ENCODE data around the gene CUL4A.
"Not testable (repeated sequence)": the region's sequence is repeated elsewhere in the genome, so short reads cannot be mapped to it uniquely, and the experiment has no call there.

CUL4A gene

DNA sequence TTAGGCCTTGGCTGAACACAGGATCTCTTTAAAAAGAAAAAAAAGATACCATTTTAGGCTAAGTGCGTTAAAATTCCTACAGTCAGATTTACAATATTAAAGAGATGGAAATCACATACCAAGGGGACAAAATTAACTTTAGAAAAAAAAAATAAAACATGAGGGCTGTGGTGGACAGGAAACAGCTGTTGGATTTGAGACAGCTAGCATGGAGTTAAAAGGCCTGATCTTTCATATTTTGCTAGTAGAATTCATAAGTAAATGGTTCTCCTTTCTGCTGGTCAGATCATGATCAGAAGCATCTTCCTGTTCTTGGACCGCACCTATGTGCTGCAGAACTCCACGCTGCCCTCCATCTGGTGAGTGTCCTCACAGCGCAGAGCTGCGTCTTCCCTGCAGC, 19.7 kb downstream of the CUL4A start:
- no peak overlapping the region for H3K27ac Mint-ChIP-seq
- peaks cover 48% of the 10 kb centered on the region for H3K36me3 Mint-ChIP-seq

DNA sequence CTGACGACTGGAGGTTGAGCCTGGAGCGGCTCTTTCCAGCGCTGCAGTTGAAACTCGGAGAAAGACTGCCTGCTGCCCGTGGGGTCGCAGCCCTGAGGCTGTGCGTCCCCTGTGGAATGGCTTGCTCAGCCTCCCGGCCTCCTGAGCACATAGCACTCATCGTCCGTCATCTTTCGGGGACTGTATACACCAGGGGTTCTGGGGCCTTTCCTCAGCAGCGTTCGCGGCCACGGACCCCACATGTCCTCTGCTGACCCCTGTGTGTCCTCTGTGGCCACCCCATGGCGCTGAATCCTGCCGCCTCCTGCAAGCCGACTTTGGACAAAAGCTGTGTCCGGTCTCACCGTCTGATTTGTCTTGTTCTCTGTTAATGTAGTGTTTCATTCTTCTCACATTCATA, 20.4 kb downstream of the CUL4A start:
- H3K27ac Mint-ChIP-seq: no peak overlapping the region
- DNase-seq: no peak
- H3K27me3 Mint-ChIP-seq: no peaks in the 10 kb centered on the region
- H3K36me3 Mint-ChIP-seq: peaks cover 42% of the 10 kb centered on the region
- H3K4me1 Mint-ChIP-seq: no peaks in the 10 kb centered on the region
- CTCF ChIA-PET: no interaction called here
- H3K4me3 Mint-ChIP-seq: no peak overlapping the region
- no peaks in the 10 kb centered on the region for H3K9me3 Mint-ChIP-seq

More for the DNA sequence above, 19.7 kb downstream of the CUL4A start:
- H3K4me3 Mint-ChIP-seq: no peak overlapping the region
- no peak for DNase-seq
- no peaks in the 10 kb centered on the region for H3K4me1 Mint-ChIP-seq
- H3K27me3 Mint-ChIP-seq: no peaks in the 10 kb centered on the region
- CTCF ChIA-PET: no interaction called here
- H3K9me3 Mint-ChIP-seq: no peaks in the 10 kb centered on the region

DNA sequence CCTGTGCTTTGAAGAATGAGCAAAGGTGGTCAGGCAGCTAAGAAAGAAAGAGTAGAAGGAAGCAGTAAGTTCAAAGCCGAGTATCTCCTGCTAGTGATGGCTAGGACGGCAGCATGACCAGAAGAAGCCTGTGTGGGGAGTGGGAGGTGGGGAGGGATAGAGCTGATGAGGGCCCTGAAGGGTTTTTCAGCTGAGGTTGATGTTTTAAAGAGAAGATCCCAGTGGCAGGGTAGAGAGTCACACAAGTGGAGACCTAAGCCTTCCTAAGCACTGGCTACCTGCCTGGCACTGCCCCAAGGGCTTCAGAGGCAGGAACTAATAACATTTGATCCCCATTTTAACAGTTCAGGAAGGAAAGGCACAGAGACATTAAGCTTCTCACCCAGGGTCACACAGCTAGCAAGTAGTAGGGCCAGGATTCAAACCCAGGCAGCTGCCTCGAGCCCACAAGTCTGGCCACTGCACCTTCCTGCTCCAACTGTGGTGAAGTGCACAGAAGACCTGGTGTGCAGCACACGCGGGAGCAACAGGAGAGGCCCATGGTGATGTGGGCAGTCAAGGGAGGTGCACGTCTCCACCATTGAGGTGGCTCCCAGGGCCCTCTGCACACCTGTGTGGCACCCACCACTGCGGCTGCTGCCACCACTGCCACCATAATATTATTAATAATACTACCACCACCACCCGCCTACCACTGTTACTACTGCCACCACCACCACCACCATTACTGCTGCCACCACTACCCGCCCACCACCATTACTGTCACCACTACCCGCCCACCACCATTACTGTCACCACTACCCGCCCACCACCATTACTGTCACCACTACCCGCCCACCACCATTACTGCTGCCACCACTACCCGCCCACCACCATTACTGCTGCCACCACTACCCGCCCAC, 22.1 kb downstream of the CUL4A start:
- Mint-ChIP-seq H3K27ac (no peak overlapping the region), H3K4me3 (no peak overlapping the region), H3K4me1 (no peaks in the 10 kb centered on the region), H3K27me3 (no peaks in the 10 kb centered on the region), H3K9me3 (no peaks in the 10 kb centered on the region), H3K36me3 (peaks cover 42% of the 10 kb centered on the region)
- CTCF ChIA-PET: no interaction called here
- no peak for DNase-seq

DNA sequence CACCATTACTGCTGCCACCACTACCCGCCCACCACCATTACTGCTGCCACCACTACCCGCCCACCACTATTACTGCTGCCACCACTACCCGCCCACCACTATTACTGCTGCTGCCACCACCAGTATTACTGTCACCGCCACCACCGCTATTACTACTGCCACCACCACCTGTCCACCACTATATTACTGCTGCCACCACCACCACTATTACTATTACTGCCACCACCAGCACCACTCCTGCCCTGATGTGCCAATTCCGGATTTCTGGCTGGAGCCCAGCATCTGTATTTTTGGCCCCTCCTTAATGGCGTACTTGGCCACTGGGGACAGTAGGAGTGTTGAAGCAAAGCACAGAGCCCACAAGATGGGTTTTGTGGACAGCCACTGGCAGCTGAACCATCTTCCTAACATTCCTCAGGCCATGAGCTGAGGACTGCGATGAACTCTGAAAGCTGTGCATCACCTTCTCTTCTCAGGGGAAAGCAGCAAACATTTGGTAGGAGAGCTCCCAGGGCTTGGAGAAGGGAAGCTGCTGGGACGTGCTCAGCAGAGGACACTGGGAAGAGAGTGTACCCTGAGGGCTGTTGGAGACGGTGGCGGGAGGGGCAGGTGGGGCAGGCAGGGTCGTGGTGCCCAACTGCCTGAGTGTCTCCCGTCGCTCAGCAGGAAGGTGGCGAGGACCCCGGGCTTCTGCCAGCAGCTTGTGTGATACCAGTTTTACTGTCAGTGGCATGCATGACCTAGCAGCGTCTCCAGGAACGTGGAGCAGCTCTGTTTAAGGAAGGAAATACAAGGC, 23.0 kb downstream of the CUL4A start:
- CTCF ChIA-PET: no interaction called here
- Mint-ChIP-seq H3K27ac (no peak overlapping the region), H3K9me3 (no peaks in the 10 kb centered on the region), H3K4me3 (no peak overlapping the region), H3K36me3 (peaks cover 46% of the 10 kb centered on the region), H3K4me1 (no peaks in the 10 kb centered on the region), H3K27me3 (no peaks in the 10 kb centered on the region)
- no peak for DNase-seq

DNA sequence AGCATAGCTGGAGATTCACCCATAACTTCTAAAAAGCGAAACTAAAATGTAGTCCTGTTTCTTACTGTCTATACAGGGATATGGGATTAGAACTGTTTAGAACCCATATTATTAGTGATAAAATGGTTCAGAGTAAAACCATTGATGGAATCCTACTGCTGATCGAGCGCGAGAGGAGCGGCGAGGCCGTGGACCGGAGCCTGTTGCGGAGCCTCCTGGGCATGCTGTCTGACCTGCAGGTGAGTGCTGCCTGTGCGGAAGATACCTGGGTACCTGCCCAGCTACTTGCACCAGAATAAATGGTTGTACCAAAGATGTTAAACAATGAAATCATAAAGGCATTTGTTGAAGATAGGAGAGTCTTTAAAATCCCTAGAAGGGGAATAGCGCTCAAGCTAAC, 23.7 kb downstream of the CUL4A start:
- Mint-ChIP-seq H3K4me1 (no peaks in the 10 kb centered on the region), H3K9me3 (no peaks in the 10 kb centered on the region), H3K27me3 (no peaks in the 10 kb centered on the region), H3K4me3 (no peak overlapping the region), H3K36me3 (peaks cover 47% of the 10 kb centered on the region), H3K27ac (no peak overlapping the region)
- no peak for DNase-seq
- CTCF ChIA-PET: no interaction called here

DNA sequence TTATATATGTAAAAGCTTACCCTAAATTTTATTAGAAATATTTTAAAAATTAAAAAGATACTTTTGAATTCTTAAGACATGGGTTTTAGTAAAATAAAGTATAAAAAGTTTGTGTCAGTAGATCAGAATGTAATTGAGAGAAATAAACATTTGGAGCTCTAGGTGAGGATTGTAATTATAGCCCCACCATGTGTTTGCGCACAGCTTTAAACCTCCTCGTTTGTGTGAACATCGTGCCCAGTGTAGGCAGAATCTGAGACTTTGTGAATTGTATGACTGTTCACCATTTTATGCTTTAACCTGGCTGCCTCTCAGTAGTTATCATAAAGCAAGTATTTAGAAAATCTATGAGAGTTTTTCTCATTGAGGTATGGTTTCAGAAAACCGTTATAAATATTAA, 29.1 kb downstream of the CUL4A start:
- CTCF ChIA-PET: interaction anchor here (1.0 kb wide), 1 partner anchor 657 kb away, joined by 3 read pairs; no protein-coding TSS in a partner anchor
- no peak for DNase-seq
- Mint-ChIP-seq H3K36me3 (peaks cover 46% of the 10 kb centered on the region), H3K27me3 (no peaks in the 10 kb centered on the region), H3K4me3 (no peak overlapping the region), H3K9me3 (no peaks in the 10 kb centered on the region), H3K27ac (no peak overlapping the region), H3K4me1 (no peaks in the 10 kb centered on the region)

DNA sequence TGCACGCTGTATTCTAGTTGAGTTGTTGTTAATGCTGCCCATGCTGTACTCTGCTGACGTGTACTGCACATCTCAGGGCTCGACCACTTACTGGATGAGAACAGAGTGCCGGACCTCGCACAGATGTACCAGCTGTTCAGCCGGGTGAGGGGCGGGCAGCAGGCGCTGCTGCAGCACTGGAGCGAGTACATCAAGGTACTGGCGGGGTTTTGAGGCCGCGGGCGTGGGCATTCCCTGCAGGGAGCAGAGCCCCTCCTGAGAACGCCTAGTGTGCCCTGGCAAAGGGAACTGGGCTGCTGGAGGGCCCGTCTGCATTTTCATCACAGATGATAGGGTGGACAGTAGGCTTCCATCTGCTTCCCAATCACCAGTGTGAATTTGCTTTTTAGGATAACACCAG, 29.9 kb downstream of the CUL4A start:
- H3K27me3 Mint-ChIP-seq: no peaks in the 10 kb centered on the region
- no peak overlapping the region for H3K27ac Mint-ChIP-seq
- no peaks in the 10 kb centered on the region for H3K9me3 Mint-ChIP-seq
- DNase-seq: no peak
- H3K36me3 Mint-ChIP-seq: peaks cover 48% of the 10 kb centered on the region
- CTCF ChIA-PET: no interaction called here
- H3K4me3 Mint-ChIP-seq: no peak overlapping the region
- no peaks in the 10 kb centered on the region for H3K4me1 Mint-ChIP-seq

DNA sequence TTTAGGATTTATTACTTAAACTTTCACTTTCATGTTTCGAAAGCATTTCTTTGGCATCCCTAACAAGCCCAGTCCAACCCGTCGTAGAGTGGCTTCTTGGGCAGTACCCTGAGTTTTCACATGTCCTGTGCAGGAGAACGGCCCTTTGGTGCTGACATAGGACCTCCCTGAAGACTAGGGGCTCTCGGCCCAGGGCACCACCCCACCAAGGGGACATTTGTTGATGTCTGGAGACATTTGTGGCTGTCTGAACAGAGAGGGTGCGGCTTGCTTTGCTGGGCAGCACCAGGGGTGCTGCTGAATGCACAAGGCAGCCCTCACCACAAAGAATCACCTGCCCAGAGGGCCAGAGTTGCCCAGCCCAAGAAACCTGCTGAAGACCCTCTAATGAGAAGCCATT, 30.6 kb downstream of the CUL4A start:
- H3K27ac Mint-ChIP-seq: no peak overlapping the region
- DNase-seq: no peak
- no peaks in the 10 kb centered on the region for H3K9me3 Mint-ChIP-seq
- no peaks in the 10 kb centered on the region for H3K27me3 Mint-ChIP-seq
- CTCF ChIA-PET: interaction anchor here (0.7 kb wide), 1 partner anchor 152 kb away, joined by 3 read pairs; no protein-coding TSS in a partner anchor
- no peak overlapping the region for H3K4me3 Mint-ChIP-seq
- H3K4me1 Mint-ChIP-seq: no peaks in the 10 kb centered on the region
- H3K36me3 Mint-ChIP-seq: peaks cover 53% of the 10 kb centered on the region

DNA sequence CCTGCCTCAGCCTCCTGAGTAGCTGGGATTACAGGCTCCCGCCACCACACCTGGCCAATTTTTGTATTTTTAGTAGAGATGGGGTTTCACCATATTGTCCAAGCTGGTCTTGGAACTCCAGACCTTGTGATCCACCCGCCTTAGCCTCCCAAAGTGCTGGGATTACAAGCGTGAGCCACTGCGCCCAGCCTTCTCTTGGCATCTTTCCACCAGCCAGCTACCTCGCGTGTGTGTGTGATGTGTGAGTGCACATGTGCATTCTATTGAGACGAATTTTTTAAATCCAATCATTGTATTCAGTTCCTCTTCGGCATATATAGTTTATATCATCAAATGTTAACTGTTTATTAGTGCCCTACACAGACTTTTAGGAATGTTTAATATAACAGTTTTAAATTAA, 32.2 kb downstream of the CUL4A start:
- H3K4me1 Mint-ChIP-seq, CTCF ChIA-PET, H3K4me3 Mint-ChIP-seq, DNase-seq, H3K27me3 Mint-ChIP-seq, H3K9me3 Mint-ChIP-seq, H3K27ac Mint-ChIP-seq: not testable (repeated sequence)
- H3K36me3 Mint-ChIP-seq: peaks cover 57% of the 10 kb centered on the region

DNA sequence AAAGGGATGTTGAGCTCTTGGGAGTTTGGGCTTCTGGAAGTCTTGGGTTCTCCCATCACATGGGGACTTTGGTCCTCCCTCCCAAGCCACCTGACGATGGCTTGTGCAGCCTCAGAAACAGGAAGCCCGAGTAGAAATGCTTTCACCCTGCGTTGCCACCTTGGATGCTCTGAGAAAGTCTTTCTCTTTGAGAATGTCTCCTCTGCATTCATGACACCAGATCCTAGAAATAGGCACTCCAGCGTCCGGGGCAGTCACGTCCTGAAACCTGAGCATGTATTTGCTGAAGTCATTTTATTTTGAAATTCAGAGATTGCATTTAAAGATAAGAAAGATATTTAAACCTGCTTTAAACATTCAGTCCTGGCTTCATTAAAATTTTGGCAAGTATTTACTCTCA, 34.4 kb downstream of the CUL4A start:
- CTCF ChIA-PET: no interaction called here
- Mint-ChIP-seq H3K4me1 (no peaks in the 10 kb centered on the region), H3K36me3 (peaks cover 60% of the 10 kb centered on the region), H3K27ac (no peak overlapping the region), H3K9me3 (no peaks in the 10 kb centered on the region), H3K4me3 (no peak overlapping the region), H3K27me3 (no peaks in the 10 kb centered on the region)
- DNase-seq: no peak

DNA sequence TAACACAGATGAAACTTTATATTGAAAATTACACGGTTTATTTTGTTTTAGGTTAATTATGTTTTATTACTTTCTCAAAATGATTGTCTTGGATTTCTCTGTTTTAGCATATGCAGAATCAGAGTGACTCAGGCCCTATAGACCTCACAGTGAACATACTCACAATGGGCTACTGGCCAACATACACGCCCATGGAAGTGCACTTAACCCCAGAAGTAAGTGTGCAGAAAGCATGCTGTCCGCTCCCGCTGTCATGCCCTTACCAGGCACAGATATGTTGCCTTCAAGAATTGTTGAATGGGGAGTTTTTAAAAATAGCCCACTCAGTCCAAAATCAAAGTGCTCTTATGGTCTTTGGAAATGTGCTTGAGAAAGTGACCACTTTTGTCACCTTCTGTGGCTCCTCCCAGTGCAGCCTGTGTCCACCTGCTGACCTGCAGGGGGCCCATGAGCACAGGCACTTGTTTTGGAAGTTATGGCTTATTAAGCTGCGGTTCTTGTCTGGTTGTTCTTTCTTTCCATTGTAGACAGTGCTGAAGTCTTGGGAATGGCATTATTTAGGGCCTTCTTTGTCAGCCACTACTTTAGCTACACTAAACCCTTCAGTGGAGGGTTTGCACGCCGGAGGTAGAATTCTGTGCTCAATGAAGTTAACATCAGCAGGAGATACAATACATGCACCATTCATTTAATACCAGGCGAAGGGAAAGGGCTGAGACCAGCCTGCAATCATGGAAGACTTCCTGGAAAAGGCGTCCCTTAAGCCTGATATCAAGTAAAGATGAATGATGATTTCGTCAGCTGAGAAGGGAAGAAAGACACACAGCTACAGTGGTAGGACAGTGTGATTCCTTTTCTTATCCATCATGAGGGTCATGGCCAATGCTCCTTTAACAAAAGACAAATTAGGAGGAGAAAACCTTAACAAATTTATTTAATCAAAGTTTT, 36.7 kb downstream of the CUL4A start:
- Mint-ChIP-seq H3K9me3 (no peaks in the 10 kb centered on the region), H3K27ac (no peak overlapping the region)
- CTCF ChIA-PET: no interaction called here

DNA sequence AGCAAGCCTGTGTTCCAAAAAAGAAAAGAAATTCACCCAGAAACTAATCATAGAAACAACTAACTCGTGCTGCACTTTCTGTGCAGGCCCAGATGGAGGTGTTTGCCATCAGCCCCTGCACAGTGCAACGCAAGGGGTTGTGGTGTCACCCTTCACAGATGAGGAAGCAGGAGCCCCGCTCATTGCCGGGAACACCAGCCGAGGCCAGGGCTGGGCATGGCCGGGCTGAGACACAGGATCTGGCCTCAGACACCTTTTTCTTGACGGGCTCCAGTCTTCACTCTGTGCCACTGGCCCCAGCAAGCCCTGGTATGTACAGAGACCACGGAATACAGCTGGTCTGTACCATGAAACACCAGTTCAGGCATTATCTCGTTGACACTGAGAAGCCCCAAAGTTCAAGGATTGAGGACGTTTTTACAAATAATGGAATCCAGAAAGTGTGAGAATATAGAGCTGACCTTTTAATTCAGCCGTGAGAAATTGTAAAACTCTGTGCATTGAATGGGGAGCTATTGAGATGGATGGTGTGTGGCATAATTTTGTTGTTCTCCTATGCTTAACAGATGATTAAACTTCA, 43.2 kb downstream of the CUL4A start:
- no peak for DNase-seq
- H3K36me3 Mint-ChIP-seq: peaks cover 65% of the 10 kb centered on the region
- no peak overlapping the region for H3K27ac Mint-ChIP-seq
- CTCF ChIA-PET: no interaction called here
- no peaks in the 10 kb centered on the region for H3K4me1 Mint-ChIP-seq
- no peaks in the 10 kb centered on the region for H3K9me3 Mint-ChIP-seq
- H3K4me3 Mint-ChIP-seq: no peak overlapping the region
- H3K27me3 Mint-ChIP-seq: no peaks in the 10 kb centered on the region

More for the DNA sequence above, 36.7 kb downstream of the CUL4A start:
- Mint-ChIP-seq H3K36me3 (peaks cover 64% of the 10 kb centered on the region), H3K4me3 (no peak overlapping the region), H3K27me3 (no peaks in the 10 kb centered on the region), H3K4me1 (no peaks in the 10 kb centered on the region)
- DNase-seq: no peak

DNA sequence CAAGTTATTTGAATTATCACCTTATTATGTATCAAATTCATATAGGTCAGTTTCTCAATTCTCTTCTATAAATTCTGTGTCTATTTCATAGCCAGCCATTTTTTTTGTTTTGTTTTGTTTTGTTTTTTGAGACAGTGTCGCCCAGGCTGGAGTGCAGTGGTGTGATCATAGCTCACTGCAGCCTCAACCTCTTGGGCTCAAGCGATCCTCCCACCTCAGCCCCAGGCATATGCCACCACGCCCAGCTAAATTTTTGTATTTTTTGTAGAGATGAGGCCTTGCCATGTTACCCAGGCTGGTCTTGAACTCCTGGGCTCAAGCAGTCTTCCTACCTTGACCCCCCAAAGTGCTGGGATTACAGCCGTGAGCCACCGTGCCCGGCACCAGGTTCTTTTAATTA, 48.5 kb downstream of the CUL4A start:
- not testable (repeated sequence) for H3K4me3 Mint-ChIP-seq, H3K27me3 Mint-ChIP-seq, DNase-seq, H3K9me3 Mint-ChIP-seq, H3K4me1 Mint-ChIP-seq, H3K27ac Mint-ChIP-seq
- peaks cover 50% of the 10 kb centered on the region for H3K36me3 Mint-ChIP-seq
- CTCF ChIA-PET: interaction anchor here (0.7 kb wide), 1 partner anchor 10 kb away, joined by 3 read pairs; no protein-coding TSS in a partner anchor

All from activated naive CD4-positive, alpha-beta T cell treated with anti-CD3 and anti-CD28 coated beads, Interleukin-2, amount 10 ng/mL, durations not matched to agents 7 days and 5 days (primary cell).